HCT116 (cell line): ENCODE measurements around the gene STARD4. TPM values are rescaled to one million over a fixed set of nuclear protein-coding genes. Genes with fewer than 3 reads are reported as not detected.

Experiments
- ATAC-seq: fragments of 200-7000 bp; cut with Tn5 transposase; 2 replicates; pipeline ENCODE4 v1.9.1; 2020; ENCODE audit warnings: mild to moderate bottlenecking, moderate library complexity
- BruUV-seq: library from RNA; stranded (reverse); fragments of 400-500 nt; replicated peaks from 2 replicates; lab custom pipeline; 2021; lab: Mats Ljungman, UMichigan
- CTCF ChIA-PET: fragments of 300-600 bp; sonication (Branson Sonifier 250); formaldehyde crosslinking; loops from one replicate; lab custom pipeline; 2021; ENCODE audit warnings: antibody characterized with exemption; lab: Charles Lee
- POLR2A ChIA-PET: fragments of 300-600, 350-600 bp; sonication (Branson Sonifier 250); formaldehyde crosslinking; loops from one replicate; lab custom pipeline; 2021; ENCODE audit warnings: antibody characterized with exemption; lab: Charles Lee
- RAD21 ChIA-PET, 2 experiments: fragments of 300-600 bp; sonication (Branson Sonifier 250); formaldehyde crosslinking; loops; one replicate each; lab custom pipeline; 2023; ENCODE audit warnings: low total read pairs in 2 of 2; ENCODE audit not compliant: uncharacterized antibody in 2 of 2, unreplicated experiment in 2 of 2, low non-redundant PET in 1 of 2; lab: Charles Lee
- DNase-seq: peaks from one replicate; pipeline ENCODE4 v3.0.0-alpha.2; 2010; ENCODE audit warnings: low read depth, low spot score
- H2AFZ ChIP-seq: fragments of 200-600 bp; shearing (Covaris generic), sonication (generic); 2 replicates; pipeline ENCODE4 v1.6.1; 2017; ENCODE audit warnings: low read depth, mixed run types, mixed read lengths, antibody characterized with exemption, low read length; ENCODE audit not compliant: poor library complexity, severe bottlenecking
- H3K27ac ChIP-seq: 2 replicates; pipeline ENCODE4 v1.5.1; 2012; ENCODE audit warnings: low read depth, low read length
- H3K27me3 ChIP-seq: fragments of 200-600 bp; sonication (generic); 2 replicates; pipeline ENCODE4 v1.6.1; 2016; ENCODE audit warnings: mixed run types, low read length, mixed read lengths; ENCODE audit not compliant: insufficient read depth
- H3K36me3 ChIP-seq, 2 experiments: fragments of 200-500 bp in 1 of 2; fragments of 200-600 bp in 1 of 2; sonication (Bioruptor generic) in 1 of 2; sonication (generic) in 1 of 2; 2 replicates each; pipeline versions ENCODE4 v1.5.1 to v1.6.1; 2014 to 2016; ENCODE audit warnings: low read length in 2 of 2, inconsistent platforms in 1 of 2, mixed read lengths in 1 of 2, mixed run types in 1 of 2; ENCODE audit not compliant: insufficient read depth in 2 of 2, control insufficient read depth in 1 of 2
- H3K4me1 ChIP-seq, 2 experiments: fragments of 200-600 bp in 1 of 2; sonication (generic) in 1 of 2; 2 replicates each; pipeline versions ENCODE4 v1.5.1 to v1.6.1; 2012 to 2017; ENCODE audit warnings: low read length in 2 of 2, inconsistent platforms in 1 of 2, mild to moderate bottlenecking in 1 of 2, mixed read lengths in 1 of 2, mixed run types in 1 of 2, moderate library complexity in 1 of 2; ENCODE audit not compliant: insufficient read depth in 2 of 2, control insufficient read depth in 1 of 2
- H3K4me2 ChIP-seq: fragments of 200-600 bp; sonication (generic); 2 replicates; pipeline ENCODE4 v1.6.1; 2017; ENCODE audit warnings: mixed run types, low read length, mixed read lengths
- H3K4me3 ChIP-seq, 2 experiments: fragments of 200-600 bp in 1 of 2; sonication (generic) in 1 of 2; replicated peaks in 1 of 2; 2 replicates each; pipeline ENCODE4 v1.5.1; 2011 to 2016; ENCODE audit warnings: low read length in 2 of 2, control low read depth in 1 of 2, low read depth in 1 of 2, mild to moderate bottlenecking in 1 of 2, mixed read lengths in 1 of 2, mixed run types in 1 of 2
- H3K79me2 ChIP-seq: fragments of 200-600 bp; sonication (generic); 2 replicates; pipeline ENCODE4 v1.6.1; 2017; ENCODE audit warnings: mild to moderate bottlenecking, mixed run types, low read length, moderate library complexity, mixed read lengths; ENCODE audit not compliant: insufficient read depth
- H3K9ac ChIP-seq: fragments of 200-600 bp; sonication (generic); 2 replicates; pipeline ENCODE4 v1.6.1; 2016; ENCODE audit warnings: low read length, mixed read lengths
- H3K9me2 ChIP-seq: fragments of 200-600 bp; sonication (generic), shearing (Covaris generic); 2 replicates; pipeline ENCODE4 v1.6.1; 2017; ENCODE audit warnings: mixed run types, mild to moderate bottlenecking, moderate library complexity; ENCODE audit not compliant: insufficient read depth
- H3K9me3 ChIP-seq, 2 experiments: fragments of 200-500 bp in 1 of 2; fragments of 200-600 bp in 1 of 2; sonication (Bioruptor generic) in 1 of 2; sonication (generic) in 1 of 2; 2 replicates each; pipeline ENCODE4 v1.6.1; 2014 to 2017; ENCODE audit warnings: low read length in 2 of 2, mixed read lengths in 2 of 2, inconsistent platforms in 1 of 2, low read depth in 1 of 2, mild to moderate bottlenecking in 1 of 2, mixed run types in 1 of 2, moderate library complexity in 1 of 2; ENCODE audit not compliant: control insufficient read depth in 1 of 2, insufficient read depth in 1 of 2
- H4K20me1 ChIP-seq: fragments of 200-600 bp; sonication (generic), shearing (Covaris generic); 2 replicates; pipeline ENCODE4 v1.6.1; 2017; ENCODE audit warnings: mixed run types, mild to moderate bottlenecking, moderate library complexity; ENCODE audit not compliant: insufficient read depth
- CBX3 ChIP-seq: IDR thresholded peaks from 2 replicates; pipeline ENCODE4 v1.6.1; 2012; ENCODE audit warnings: low read depth
- EZH2phosphoT487 ChIP-seq: fragments of 200-600 bp; IDR thresholded peaks from 2 replicates; pipeline ENCODE4 v1.6.1; 2018; ENCODE audit warnings: antibody characterized with exemption, borderline replicate concordance
- JUND ChIP-seq: IDR thresholded peaks from 2 replicates; pipeline ENCODE4 v1.6.1; 2012
- MAX ChIP-seq: IDR thresholded peaks from 2 replicates; pipeline ENCODE4 v1.6.1; 2012
- RAD21 ChIP-seq: IDR thresholded peaks from 2 replicates; pipeline ENCODE4 v1.6.1; 2012; ENCODE audit warnings: low read depth, mild to moderate bottlenecking
- SP1 ChIP-seq: IDR thresholded peaks from 2 replicates; pipeline ENCODE4 v1.6.1; 2012; ENCODE audit warnings: low read depth
- SRF ChIP-seq: IDR thresholded peaks from 2 replicates; pipeline ENCODE4 v1.6.1; 2012; ENCODE audit warnings: low read depth
- ZFX ChIP-seq: fragments of 450-650 bp; IDR thresholded peaks from 2 replicates; pipeline ENCODE4 v1.6.1; 2017
- intact Hi-C: fragments of 100-400 bp; cut with micrococcal nuclease; formaldehyde crosslinking; loops from 2 replicates; pipeline ENCODE4 v1.10.0; 2022
- total RNA-seq: library from RNA; stranded (reverse); gene quantifications from one replicate; pipeline ENCODE4 v1.2.1, GENCODE V29; 2021; ENCODE audit not compliant: unreplicated experiment
- TF ChIP-seq, protein P1 (sequence below): IDR thresholded peaks from 2 replicates; pipeline ENCODE4 v1.6.1; 2012
- TF ChIP-seq, protein P2 (sequence below), 3 experiments: fragments of 200-600 bp in 1 of 3; sonication (generic) in 1 of 3; IDR thresholded peaks in 2 of 3; conservative IDR thresholded peaks in 1 of 3; 2 replicates each; pipeline ENCODE4 v1.5.1; 2012 to 2017; ENCODE audit warnings: low read depth in 2 of 3, low read length in 2 of 3, antibody characterized with exemption in 1 of 3, borderline replicate concordance in 1 of 3, control low read depth in 1 of 3, mild to moderate bottlenecking in 1 of 3, mixed read lengths in 1 of 3, mixed run types in 1 of 3, moderate library complexity in 1 of 3; ENCODE audit not compliant: insufficient read depth in 1 of 3

STARD4 gene
- total RNA-seq, 1 experiment from 2014 or later, result 44.3 TPM

DNA sequence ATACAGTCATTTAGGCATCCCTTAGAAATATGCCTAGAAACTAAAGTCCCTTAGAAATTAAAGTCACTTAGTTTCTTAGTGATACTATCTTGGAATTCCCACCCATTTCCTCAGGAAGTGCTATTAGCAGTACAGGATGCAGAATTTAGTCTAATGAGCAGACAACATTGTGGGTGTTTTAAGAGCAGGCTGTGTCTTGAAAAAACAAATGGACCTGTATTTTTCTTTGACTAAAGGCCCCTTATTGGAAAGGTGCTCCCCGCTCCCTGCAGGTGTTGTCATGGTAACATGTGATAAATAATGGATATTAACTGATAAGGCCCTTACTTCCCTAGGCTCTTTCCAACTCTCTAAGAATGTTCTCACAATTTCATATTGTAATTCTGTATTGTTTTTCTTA, 38.8 kb upstream of the STARD4 start (continued):
- no peak for TF ChIP-seq EZH2phosphoT487
- TF ChIP-seq, protein P1, sequence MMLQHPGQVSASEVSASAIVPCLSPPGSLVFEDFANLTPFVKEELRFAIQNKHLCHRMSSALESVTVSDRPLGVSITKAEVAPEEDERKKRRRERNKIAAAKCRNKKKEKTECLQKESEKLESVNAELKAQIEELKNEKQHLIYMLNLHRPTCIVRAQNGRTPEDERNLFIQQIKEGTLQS, result no peak
- no peak for TF ChIP-seq ZFX
- TF ChIP-seq SP1, result no peak

DNA sequence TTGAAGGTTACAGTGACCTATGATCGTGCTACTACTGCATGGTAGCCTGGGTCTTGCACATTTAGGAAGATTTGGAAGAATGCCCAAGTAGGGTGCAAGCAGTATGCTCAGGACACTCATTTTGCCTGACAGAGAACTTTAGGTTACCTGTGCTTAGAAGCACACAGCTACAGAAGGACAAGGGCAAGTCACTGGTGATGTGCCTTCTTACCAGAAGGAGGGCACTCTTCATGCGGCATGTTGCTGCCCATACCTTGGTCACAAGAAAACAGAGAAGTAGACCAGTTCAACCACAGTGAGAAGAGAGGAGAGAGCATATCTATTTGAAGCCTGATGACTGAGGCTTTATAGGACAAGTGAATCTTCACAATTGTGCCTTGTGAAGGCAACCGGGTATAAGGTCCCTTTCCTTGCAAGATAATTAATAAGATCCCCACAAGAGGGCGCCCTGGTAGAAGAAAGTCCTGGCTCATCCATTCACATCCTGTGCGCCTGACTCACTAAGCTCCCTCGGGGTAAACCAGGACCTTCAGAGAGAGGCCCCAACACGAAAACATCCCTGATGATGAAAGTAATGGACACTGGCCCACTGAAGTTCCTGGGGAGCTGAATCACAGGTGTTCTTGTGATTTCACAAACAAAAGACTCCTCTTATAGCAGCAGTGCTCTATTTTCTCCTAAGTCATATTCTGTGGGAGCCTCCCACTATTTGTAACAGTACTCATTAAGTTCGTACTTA, 38.1 kb upstream of the STARD4 start:
- ChIA-PET POLR2A (interaction anchor here (1.0 to 1.7 kb wide), 3 partner anchors 19 to 611 kb away, joined by 3 to 5 read pairs (median 4); no protein-coding TSS in a partner anchor), CTCF (interaction anchor here (0.6 to 1.6 kb wide), 10 partner anchors 18 to 597 kb away, joined by 3 to 16 read pairs (median 4); no protein-coding TSS in a partner anchor)
- H3K36me3 ChIP-seq, result no peaks in the 10 kb centered on the region

More for the DNA sequence above, 38.1 kb upstream of the STARD4 start:
- Histone ChIP-seq H3K9me3 (no peaks in the 10 kb centered on the region), H3K4me2 (no peak overlapping the region; the same call in 1 of the 2 replicates), H3K4me3 (no peak overlapping the region), H3K9ac (no peak overlapping the region), H3K79me2 (no peaks in the 10 kb centered on the region), H3K27me3 (peaks cover 5% of the 10 kb centered on the region; the same call in 1 of the 2 replicates), H3K27ac (no peak overlapping the region), H3K4me1 (no peaks in the 10 kb centered on the region), H2AFZ (peak overlapping the region; percentile 84), H3K9me2 (no peaks in the 10 kb centered on the region), H4K20me1 (no peaks in the 10 kb centered on the region)
- ATAC-seq (peak; percentile 99), DNase-seq (peak; percentile 71)
- intact Hi-C loops, result loop anchor here (1.0 to 10.0 kb wide), 4 partner anchors 147 to 597 kb away; partner anchors contain the start of gene NREP
- no TSS peak for BruUV-seq
- TF ChIP-seq, protein P2, sequence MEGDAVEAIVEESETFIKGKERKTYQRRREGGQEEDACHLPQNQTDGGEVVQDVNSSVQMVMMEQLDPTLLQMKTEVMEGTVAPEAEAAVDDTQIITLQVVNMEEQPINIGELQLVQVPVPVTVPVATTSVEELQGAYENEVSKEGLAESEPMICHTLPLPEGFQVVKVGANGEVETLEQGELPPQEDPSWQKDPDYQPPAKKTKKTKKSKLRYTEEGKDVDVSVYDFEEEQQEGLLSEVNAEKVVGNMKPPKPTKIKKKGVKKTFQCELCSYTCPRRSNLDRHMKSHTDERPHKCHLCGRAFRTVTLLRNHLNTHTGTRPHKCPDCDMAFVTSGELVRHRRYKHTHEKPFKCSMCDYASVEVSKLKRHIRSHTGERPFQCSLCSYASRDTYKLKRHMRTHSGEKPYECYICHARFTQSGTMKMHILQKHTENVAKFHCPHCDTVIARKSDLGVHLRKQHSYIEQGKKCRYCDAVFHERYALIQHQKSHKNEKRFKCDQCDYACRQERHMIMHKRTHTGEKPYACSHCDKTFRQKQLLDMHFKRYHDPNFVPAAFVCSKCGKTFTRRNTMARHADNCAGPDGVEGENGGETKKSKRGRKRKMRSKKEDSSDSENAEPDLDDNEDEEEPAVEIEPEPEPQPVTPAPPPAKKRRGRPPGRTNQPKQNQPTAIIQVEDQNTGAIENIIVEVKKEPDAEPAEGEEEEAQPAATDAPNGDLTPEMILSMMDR (IDR thresholded peaks at IDR 0.05 in 2 of 3, conservative IDR thresholded peaks at IDR 0.05 in 1 of 3; ENCODE audit: borderline replicate concordance in 1 of 3, insufficient read depth in 1 of 3, low read depth in 2 of 3, low read length in 2 of 3), result peak; percentile 45 to 68 (median 60); a peak in 4 of 6 replicates
- TF ChIP-seq JUND (0 out of 2 replicates have a peak, but pooled peaks have one; percentile 17), ZFX (no peak), RAD21 (peak; percentile 81), CBX3 (0 out of 2 replicates have a peak, but pooled peaks have one; percentile 8), SRF (no peak), MAX (no peak)
- RAD21 ChIA-PET, result interaction anchor here in 1 of 2 experiments (1.0 kb wide), 1 partner anchor 600 kb away, joined by 4 read pairs; no protein-coding TSS in a partner anchor
